Heart left ventricle (tissue), 13 donors: ENCODE data around the gene PRM2.

Source experiments
- POLR2A ChIP-seq, 2 donors: fragments of 450-650 bp; IDR thresholded peaks; one replicate each; pipeline ENCODE4 v1.6.1; 2017; ENCODE audit warnings: antibody characterized with exemption in 2 of 2, mild to moderate bottlenecking in 2 of 2, moderate library complexity in 2 of 2
- TF ChIP-seq, protein P1 (sequence below), 12 donors: fragments of 200-600 bp; sonication (generic) in 4 of 12; IDR thresholded peaks; one replicate each; pipeline versions ENCODE4 v1.5.0 to v1.8.0; 2018 to 2022; ENCODE audit warnings: antibody characterized with exemption in 12 of 12, mild to moderate bottlenecking in 5 of 12
- donor health status: ischemic (EF 13 %, LVEDD 7.1; RV severe dilation, severe dysfunction).
- donor health status: DM: no; HTN: yes; CAD: no.
- donor health status: DM: no; HTN: no; CAD: no.
- donor health status: ischemic (EF 25% LVEDD 6.9; RV normal size, moderate dysfunction).
- donor health status: ischemic (EF 25% LVEDD 5.7; RV mildly dilated, moderate dysfunction).
- donor health status: ischemic (EF 35%, LVEDD 5.7; RV mildly dilated, moderate dysfunction).
- donor health status: nonischemic (EF 11% LVEDD 7.7; RV severe dilation, severe dysfunction).
- donor health status: DM: yes; HTN: yes; CAD: no.
- donor health status: PGD.
- donor health status: ischemic (EF 29% LVEDD 5.4; RV normal size, mild dysfunction).
- donor health status: nonischemic (EF 23%, LVEDD 6.1; RV moderate dilation, normal function).

DNA sequence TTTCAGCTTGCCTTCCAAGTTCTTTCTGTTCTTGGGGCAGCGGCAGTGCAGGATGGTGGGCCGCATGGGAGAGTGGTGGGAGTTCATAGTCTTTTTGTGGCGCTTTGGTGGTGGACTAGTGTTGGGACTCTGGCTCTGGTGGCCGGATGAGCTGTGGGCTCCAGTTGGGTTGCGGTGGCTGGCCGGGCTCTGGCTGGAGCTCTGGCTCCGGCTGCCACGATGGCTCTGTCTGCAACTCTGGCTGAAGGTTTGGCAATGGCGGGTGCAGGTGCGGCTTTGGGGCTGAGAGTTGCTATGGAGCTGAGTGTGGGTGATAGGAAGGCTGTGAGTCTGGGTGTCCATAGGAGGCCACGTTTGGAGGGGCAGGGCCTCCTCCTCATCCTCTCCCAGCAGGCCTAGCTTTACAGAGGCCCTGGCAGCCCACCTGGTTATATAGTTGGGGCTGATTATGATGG lies 7.3 kb downstream of the PRM2 start, which contains the start of gene TNP2:
- TF ChIP-seq, protein P1, sequence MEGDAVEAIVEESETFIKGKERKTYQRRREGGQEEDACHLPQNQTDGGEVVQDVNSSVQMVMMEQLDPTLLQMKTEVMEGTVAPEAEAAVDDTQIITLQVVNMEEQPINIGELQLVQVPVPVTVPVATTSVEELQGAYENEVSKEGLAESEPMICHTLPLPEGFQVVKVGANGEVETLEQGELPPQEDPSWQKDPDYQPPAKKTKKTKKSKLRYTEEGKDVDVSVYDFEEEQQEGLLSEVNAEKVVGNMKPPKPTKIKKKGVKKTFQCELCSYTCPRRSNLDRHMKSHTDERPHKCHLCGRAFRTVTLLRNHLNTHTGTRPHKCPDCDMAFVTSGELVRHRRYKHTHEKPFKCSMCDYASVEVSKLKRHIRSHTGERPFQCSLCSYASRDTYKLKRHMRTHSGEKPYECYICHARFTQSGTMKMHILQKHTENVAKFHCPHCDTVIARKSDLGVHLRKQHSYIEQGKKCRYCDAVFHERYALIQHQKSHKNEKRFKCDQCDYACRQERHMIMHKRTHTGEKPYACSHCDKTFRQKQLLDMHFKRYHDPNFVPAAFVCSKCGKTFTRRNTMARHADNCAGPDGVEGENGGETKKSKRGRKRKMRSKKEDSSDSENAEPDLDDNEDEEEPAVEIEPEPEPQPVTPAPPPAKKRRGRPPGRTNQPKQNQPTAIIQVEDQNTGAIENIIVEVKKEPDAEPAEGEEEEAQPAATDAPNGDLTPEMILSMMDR (IDR thresholded peaks at IDR 0.05), result no peak
- TF ChIP-seq POLR2A (IDR thresholded peaks at IDR 0.05), result no peak
